ENCODE measurements around the gene ADD1. TPM values are rescaled to one million over a fixed set of nuclear protein-coding genes. Genes with fewer than 3 reads are reported as not detected.

The ADD1 gene
- polyA plus RNA-seq, 3 donors = 76.1 to 122 (median 103) TPM

DNA sequence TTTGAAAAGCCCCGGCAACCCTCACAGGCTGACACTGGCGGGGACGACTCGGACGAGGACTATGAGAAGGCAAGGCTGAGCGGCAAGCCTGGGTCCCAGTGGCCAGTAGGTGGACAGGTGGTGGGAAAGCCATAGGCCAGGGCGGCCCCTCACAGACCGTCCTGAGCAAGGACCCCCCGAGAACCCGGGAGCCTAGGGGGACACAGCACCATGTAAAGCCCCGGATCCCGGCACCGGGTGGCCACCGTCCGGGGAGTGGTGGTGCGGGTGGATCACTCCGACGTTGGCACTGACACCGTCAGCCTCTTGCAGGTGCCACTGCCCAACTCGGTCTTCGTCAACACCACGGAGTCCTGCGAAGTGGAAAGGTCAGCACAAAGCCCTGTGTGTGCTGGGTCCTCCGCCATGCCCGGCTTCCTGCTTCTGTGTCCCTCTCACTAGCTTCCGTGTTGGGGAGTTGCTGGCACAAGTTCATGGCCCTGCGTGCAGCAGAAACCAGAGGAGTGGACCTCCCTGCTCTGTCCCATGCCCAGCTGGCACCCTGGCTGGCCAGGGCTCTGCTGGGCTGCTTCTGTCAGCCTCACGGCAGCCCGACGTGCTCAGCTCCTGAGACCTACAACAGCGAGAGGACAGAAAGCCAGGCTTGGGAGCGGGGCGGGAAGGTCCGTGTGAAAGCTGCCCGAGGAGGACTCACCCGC is 11.9 kb upstream of the ADD1 start:
- H3K4me2 ChIP-seq (replicated peaks; ENCODE audit: extremely low read depth, low read length, poor library complexity, severe bottlenecking) = no peak overlapping the region

DNA sequence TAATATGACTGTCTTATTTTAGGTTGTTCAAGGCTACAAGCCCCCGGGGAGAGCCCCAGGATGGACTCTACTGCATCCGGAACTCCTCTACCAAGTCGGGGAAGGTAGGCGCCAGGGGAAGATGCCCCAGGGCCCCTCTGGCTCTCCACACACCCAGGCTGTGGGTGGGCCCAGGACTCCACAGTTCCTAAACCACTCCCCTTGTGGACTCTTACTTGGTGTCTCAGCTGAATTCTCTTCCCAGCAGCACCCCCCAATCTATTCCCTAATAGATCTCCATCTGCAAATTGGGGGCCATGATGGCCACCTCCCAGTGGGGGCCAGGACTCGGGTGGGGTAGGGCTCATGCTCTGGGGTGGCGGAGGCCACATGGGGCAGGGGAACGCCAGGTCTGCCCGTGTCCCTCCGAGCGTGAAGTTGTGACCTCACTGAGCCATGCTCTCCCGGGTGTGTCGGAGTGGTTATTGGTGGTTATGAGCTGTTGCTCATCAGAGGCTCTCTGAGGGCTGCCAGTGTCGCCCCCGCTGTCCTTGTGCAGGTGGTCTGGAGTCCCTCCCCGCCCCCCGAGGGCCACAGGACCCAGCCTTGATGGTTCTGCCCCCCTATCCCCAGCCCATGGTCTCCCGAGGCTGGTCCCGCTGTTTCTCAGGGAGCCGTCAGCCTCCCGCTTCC is 11.2 kb upstream of the ADD1 start:
- WGBS (ENCODE audit: insufficient coverage) = 97% methylated on average over 14 of the region's 20 CpGs
- H3K27me3 Mint-ChIP-seq (ENCODE audit: low read depth in 3 of 3) = no peaks in the 10 kb centered on the region

More for the DNA sequence above, 11.9 kb upstream of the ADD1 start:
- H4K20me1 ChIP-seq (ENCODE audit: insufficient read depth, low read length) = peaks cover 100% of the 10 kb centered on the region
- TF ChIP-seq, protein P1, sequence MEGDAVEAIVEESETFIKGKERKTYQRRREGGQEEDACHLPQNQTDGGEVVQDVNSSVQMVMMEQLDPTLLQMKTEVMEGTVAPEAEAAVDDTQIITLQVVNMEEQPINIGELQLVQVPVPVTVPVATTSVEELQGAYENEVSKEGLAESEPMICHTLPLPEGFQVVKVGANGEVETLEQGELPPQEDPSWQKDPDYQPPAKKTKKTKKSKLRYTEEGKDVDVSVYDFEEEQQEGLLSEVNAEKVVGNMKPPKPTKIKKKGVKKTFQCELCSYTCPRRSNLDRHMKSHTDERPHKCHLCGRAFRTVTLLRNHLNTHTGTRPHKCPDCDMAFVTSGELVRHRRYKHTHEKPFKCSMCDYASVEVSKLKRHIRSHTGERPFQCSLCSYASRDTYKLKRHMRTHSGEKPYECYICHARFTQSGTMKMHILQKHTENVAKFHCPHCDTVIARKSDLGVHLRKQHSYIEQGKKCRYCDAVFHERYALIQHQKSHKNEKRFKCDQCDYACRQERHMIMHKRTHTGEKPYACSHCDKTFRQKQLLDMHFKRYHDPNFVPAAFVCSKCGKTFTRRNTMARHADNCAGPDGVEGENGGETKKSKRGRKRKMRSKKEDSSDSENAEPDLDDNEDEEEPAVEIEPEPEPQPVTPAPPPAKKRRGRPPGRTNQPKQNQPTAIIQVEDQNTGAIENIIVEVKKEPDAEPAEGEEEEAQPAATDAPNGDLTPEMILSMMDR (IDR thresholded peaks at IDR 0.05) = no peak
- no peak overlapping the region for H3K4me3 ChIP-seq (replicated peaks in 1 of 3; ENCODE audit: low read depth in 2 of 3, low read length in 3 of 3)
- intact Hi-C loops (cut with micrococcal nuclease) = no loop called here
- Mint-ChIP-seq H3K4me1 (peaks cover 31% of the 10 kb centered on the region), H3K27ac (peak overlapping the region in 2 of 7 donors; percentile 37 to 78), H3K36me3 (peaks cover 75 to 99% of the 10 kb centered on the region in 2 donors), H3K27me3 (ENCODE audit: low read depth in 3 of 3) (no peaks in the 10 kb centered on the region), H3K9me3 (peaks cover 0 to 1% (median 0%) of the 10 kb centered on the region in 7 donors), H3K4me3 (no peak overlapping the region)
- H3K9ac ChIP-seq (ENCODE audit: insufficient read depth, low read length, poor library complexity, severe bottlenecking) = no peak overlapping the region
- H3K4me1 ChIP-seq (ENCODE audit: control insufficient read depth in 1 of 2, insufficient read depth in 2 of 2, low read length in 2 of 2) = peaks cover 27 to 38% of the 10 kb centered on the region in 2 donors
- no peaks in the 10 kb centered on the region for H3K27me3 ChIP-seq (ENCODE audit: control insufficient read depth in 2 of 2, insufficient read depth in 2 of 2, low read length in 2 of 2)
- 95% methylated on average over 35 of the region's 36 CpGs for WGBS (ENCODE audit: insufficient coverage)
- H3K27ac ChIP-seq (ENCODE audit: low read depth in 1 of 2, low read length in 2 of 2) = peak overlapping the region in 1 of 2 donors; percentile 36
- peaks cover 98 to 100% of the 10 kb centered on the region in 2 donors for H3K36me3 ChIP-seq (replicated peaks in 1 of 2; ENCODE audit: control insufficient read depth in 1 of 2, insufficient read depth in 2 of 2, low read length in 2 of 2)
- DNase-seq = no peak
- H2AFZ ChIP-seq (ENCODE audit: insufficient read depth, low read depth, low read length, poor library complexity, severe bottlenecking) = no peak overlapping the region
- no peaks in the 10 kb centered on the region for H3K9me3 ChIP-seq (replicated peaks in 1 of 2; ENCODE audit: control insufficient read depth in 1 of 2, insufficient read depth in 1 of 2, low read length in 2 of 2)
- H3K79me2 ChIP-seq (ENCODE audit: insufficient read depth, low read length) = peaks cover 13% of the 10 kb centered on the region

More for the DNA sequence above, 11.2 kb upstream of the ADD1 start:
- Mint-ChIP-seq H3K36me3 (peaks cover 72 to 96% of the 10 kb centered on the region in 2 donors), H3K4me1 (peaks cover 38% of the 10 kb centered on the region), H3K27ac (peak overlapping the region in 5 of 7 donors; percentile 27 to 78 (median 38)), H3K9me3 (peaks cover 0 to 1% (median 0%) of the 10 kb centered on the region in 7 donors), H3K4me3 (no peak overlapping the region)
- Histone ChIP-seq H3K9ac (ENCODE audit: insufficient read depth, low read length, poor library complexity, severe bottlenecking) (no peak overlapping the region), H3K27me3 (ENCODE audit: control insufficient read depth in 2 of 2, insufficient read depth in 2 of 2, low read length in 2 of 2) (no peaks in the 10 kb centered on the region), H2AFZ (ENCODE audit: insufficient read depth, low read depth, low read length, poor library complexity, severe bottlenecking) (no peak overlapping the region), H3K4me3 (replicated peaks in 1 of 3; ENCODE audit: low read depth in 2 of 3, low read length in 3 of 3) (no peak overlapping the region), H4K20me1 (ENCODE audit: insufficient read depth, low read length) (peaks cover 100% of the 10 kb centered on the region), H3K79me2 (ENCODE audit: insufficient read depth, low read length) (peaks cover 8% of the 10 kb centered on the region), H3K27ac (ENCODE audit: low read depth in 1 of 2, low read length in 2 of 2) (peak overlapping the region in 1 of 2 donors; percentile 26), H3K9me3 (replicated peaks in 1 of 2; ENCODE audit: control insufficient read depth in 1 of 2, insufficient read depth in 1 of 2, low read length in 2 of 2) (no peaks in the 10 kb centered on the region), H3K4me1 (ENCODE audit: control insufficient read depth in 1 of 2, insufficient read depth in 2 of 2, low read length in 2 of 2) (peaks cover 34 to 45% of the 10 kb centered on the region in 2 donors), H3K4me2 (replicated peaks; ENCODE audit: extremely low read depth, low read length, poor library complexity, severe bottlenecking) (no peak overlapping the region), H3K36me3 (replicated peaks in 1 of 2; ENCODE audit: control insufficient read depth in 1 of 2, insufficient read depth in 2 of 2, low read length in 2 of 2) (peaks cover 91 to 95% of the 10 kb centered on the region in 2 donors)
- intact Hi-C loops (cut with micrococcal nuclease) = no loop called here
- peak in 1 of 3 donors; percentile 5 for DNase-seq
- TF ChIP-seq, protein P1 (IDR thresholded peaks at IDR 0.05) = no peak
